ENCODE results near the gene TENT4A.

GRCh38 chr5:6724321-6724929 lies 11.2 kb downstream of the TENT4A start:
- TF ChIP-seq POLR2A (IDR thresholded peaks at IDR 0.05; ENCODE audit: low read depth, low read length) = no peak
- no peak for TF ChIP-seq TAF1 (IDR thresholded peaks at IDR 0.05; ENCODE audit: low read depth, low read length)
- no peak for TF ChIP-seq POLR2AphosphoS5 (IDR thresholded peaks at IDR 0.05; ENCODE audit: low read depth, low read length)

Data from GM12891 (cell line).